ENCODE results near the gene RASA3. TPM values are rescaled to one million over a fixed set of nuclear protein-coding genes. Genes with fewer than 3 reads are reported as not detected.
A peak's percentile ranks its signal among the peaks of the same experiment; 100 is the strongest.
"Not testable (repeated sequence)": the region's sequence is repeated elsewhere in the genome, so short reads cannot be mapped to it uniquely, and the experiment has no call there.

Gene RASA3
- total RNA-seq, 1 donor from 2014 or later, result 17.3 TPM

- no peaks in the 10 kb centered on the region for H3K27me3 ChIP-seq
- ATAC-seq (no peak), DNase-seq (peak; percentile 54)
- intact Hi-C loops (cut with DNase I), result no loop called here
- H3K9me3 ChIP-seq, result no peaks in the 10 kb centered on the region
- H3K27ac ChIP-seq, result peak overlapping the region; percentile 30
- peaks cover 30% of the 10 kb centered on the region for H3K4me1 ChIP-seq
- H3K4me3 ChIP-seq, result no peak overlapping the region
- H3K36me3 ChIP-seq, result no peaks in the 10 kb centered on the region
- TF ChIP-seq, protein P1, sequence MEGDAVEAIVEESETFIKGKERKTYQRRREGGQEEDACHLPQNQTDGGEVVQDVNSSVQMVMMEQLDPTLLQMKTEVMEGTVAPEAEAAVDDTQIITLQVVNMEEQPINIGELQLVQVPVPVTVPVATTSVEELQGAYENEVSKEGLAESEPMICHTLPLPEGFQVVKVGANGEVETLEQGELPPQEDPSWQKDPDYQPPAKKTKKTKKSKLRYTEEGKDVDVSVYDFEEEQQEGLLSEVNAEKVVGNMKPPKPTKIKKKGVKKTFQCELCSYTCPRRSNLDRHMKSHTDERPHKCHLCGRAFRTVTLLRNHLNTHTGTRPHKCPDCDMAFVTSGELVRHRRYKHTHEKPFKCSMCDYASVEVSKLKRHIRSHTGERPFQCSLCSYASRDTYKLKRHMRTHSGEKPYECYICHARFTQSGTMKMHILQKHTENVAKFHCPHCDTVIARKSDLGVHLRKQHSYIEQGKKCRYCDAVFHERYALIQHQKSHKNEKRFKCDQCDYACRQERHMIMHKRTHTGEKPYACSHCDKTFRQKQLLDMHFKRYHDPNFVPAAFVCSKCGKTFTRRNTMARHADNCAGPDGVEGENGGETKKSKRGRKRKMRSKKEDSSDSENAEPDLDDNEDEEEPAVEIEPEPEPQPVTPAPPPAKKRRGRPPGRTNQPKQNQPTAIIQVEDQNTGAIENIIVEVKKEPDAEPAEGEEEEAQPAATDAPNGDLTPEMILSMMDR (IDR thresholded peaks at IDR 0.05), result no peak
Observed at GRCh38 chr13:114115796-114116195, 16.6 kb downstream of the RASA3 start.

DNA sequence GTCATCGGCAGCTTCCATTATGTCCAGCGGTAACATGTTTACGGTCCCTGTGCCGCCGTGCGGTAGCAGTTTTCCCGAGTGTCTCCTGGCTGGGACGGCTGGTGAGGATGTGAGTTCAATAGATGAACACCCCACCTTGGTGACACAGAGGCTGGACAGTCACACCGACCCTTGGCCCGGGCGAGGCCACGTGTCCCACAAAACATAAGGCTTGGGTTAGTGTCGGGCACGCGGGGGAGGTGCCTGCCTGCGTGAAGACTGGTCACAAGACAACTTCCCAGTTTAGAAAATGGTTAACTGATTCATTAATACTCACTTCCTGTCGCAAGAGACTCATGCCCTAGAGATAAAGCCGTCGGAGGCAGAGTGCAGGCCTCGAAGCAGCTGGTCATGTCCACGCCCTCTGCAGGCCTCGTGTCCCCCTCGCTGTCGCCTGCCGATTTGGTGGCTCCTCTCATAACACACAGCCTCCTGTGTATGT lies 17.2 kb downstream of the RASA3 start:
- no peaks in the 10 kb centered on the region for H3K9me3 ChIP-seq
- intact Hi-C loops (cut with DNase I), result no loop called here
- H3K27ac ChIP-seq, result peak overlapping the region; percentile 30
- peaks cover 31% of the 10 kb centered on the region for H3K4me1 ChIP-seq
- TF ChIP-seq, protein P1 (IDR thresholded peaks at IDR 0.05), result no peak
- ATAC-seq, result peak; percentile 84
- no peaks in the 10 kb centered on the region for H3K27me3 ChIP-seq
- DNase-seq, result peak; percentile 85
- H3K36me3 ChIP-seq, result no peaks in the 10 kb centered on the region
- H3K4me3 ChIP-seq, result no peak overlapping the region

- ATAC-seq; H3K36me3 ChIP-seq; H3K27ac ChIP-seq; H3K9me3 ChIP-seq; intact Hi-C loops (cut with DNase I); H3K4me3 ChIP-seq; H3K27me3 ChIP-seq: not testable (repeated sequence)
- H3K4me1 ChIP-seq, result peaks cover 36% of the 10 kb centered on the region
- DNase-seq, result peak; percentile 49
Observed at GRCh38 chr13:114114666-114115065, 17.8 kb downstream of the RASA3 start.

GRCh38 chr13:114114006-114114640 lies 18.3 kb downstream of the RASA3 start:
- Histone ChIP-seq H3K27ac (no peak overlapping the region), H3K36me3 (no peaks in the 10 kb centered on the region), H3K9me3 (no peaks in the 10 kb centered on the region), H3K27me3 (no peaks in the 10 kb centered on the region), H3K4me3 (no peak overlapping the region), H3K4me1 (peaks cover 34% of the 10 kb centered on the region)
- TF ChIP-seq, protein P1 (IDR thresholded peaks at IDR 0.05), result no peak
- DNase-seq (peak; percentile 15), ATAC-seq (no peak)
- intact Hi-C loops (cut with DNase I), result no loop called here

DNA sequence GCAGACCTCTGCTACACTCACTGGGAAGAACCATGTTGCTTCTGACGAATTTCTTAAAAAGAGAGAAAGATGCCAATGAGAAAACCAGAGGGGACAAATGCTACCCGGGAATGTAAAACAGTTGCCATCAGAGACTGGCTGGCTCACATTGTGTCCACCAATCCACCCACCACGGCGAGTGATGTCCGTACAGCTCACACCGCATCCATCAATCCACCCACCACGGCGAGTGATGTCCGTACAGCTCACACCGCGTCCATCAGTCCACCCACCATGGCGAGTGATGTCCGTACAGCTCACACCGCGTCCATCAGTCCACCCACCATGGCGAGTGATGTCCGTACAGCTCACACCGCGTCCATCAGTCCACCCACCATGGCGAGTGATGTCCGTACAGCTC lies 19.0 kb downstream of the RASA3 start:
- intact Hi-C loops (cut with DNase I); H3K9me3 ChIP-seq; ATAC-seq; H3K36me3 ChIP-seq; H3K27me3 ChIP-seq; H3K27ac ChIP-seq; H3K4me3 ChIP-seq: not testable (repeated sequence)
- peaks cover 26% of the 10 kb centered on the region for H3K4me1 ChIP-seq
- DNase-seq, result peak; percentile 12

GRCh38 chr13:114112826-114113322 lies 19.5 kb downstream of the RASA3 start:
- TF ChIP-seq, protein P1 (IDR thresholded peaks at IDR 0.05), result no peak
- H3K27me3 ChIP-seq, result no peaks in the 10 kb centered on the region
- no peak overlapping the region for H3K4me3 ChIP-seq
- no peaks in the 10 kb centered on the region for H3K36me3 ChIP-seq
- H3K9me3 ChIP-seq, result no peaks in the 10 kb centered on the region
- peaks cover 21% of the 10 kb centered on the region for H3K4me1 ChIP-seq
- intact Hi-C loops (cut with DNase I), result no loop called here
- no peak for ATAC-seq
- H3K27ac ChIP-seq, result no peak overlapping the region
- DNase-seq, result peak; percentile 48

All from upper lobe of right lung (tissue), 1 donor.